Amygdala (tissue), 56 donors: ENCODE data around the gene IKZF2.

Experiments used
- DNase-seq, 56 donors: peaks; one replicate each; lab custom pipeline; 2025; lab: John Stamatoyannopoulos, UW

The IKZF2 gene

DNA sequence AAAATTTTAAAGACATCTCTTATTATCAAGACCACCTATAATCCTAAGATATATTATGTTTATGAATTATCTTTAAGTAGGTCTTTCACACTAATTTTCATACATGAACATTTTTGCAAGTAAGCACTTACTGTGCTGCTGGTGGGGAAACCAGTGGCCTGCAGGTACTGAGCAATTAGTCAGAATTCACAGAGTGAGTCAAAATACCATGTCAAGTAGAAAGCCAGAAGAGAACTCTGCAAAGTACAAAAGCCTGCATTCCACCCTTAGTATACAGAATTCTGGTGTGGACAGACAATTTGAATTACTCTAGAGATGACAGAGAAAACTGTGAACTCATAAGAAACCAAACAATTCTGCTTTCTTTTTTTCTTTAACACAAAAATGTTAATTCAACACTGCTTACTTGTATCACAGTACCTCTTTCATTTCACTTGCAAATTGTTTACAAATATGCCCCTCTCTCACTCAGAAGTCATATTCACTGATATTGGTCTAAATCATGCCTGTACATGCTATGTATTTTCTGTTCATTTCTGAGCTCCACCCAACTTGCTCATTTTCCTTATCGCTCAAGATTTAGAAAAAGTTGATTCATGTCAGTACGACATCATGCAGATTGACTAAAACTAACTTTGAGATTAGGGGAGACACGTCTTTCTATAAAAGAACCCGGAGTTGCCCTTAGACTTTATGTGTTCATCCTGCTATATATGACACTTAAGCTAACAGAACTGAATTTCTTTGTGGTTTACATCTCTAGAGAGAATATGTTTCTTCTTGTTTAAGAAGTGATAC, 182.9 kb downstream of the IKZF2 start:
- DNase-seq, result no peak

DNA sequence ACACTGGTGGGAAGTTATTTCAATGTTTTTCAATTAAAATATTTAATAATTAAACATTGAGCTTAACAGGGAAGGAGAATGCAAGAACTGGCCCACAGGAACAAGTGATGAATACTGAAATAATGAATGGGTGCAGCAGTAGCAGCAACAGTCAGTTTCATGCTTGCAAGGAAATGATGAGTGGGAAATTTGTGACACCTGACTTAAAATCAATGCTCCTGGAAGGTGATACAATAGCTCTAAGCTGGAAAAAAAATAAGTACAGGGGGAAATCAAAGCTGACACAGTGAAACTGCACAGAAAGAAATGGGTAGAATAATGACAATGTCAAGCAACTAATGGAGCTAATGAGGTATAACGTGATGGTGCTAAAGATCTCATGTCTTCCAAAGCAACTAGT, 184.5 kb downstream of the IKZF2 start:
- no peak for DNase-seq

DNA sequence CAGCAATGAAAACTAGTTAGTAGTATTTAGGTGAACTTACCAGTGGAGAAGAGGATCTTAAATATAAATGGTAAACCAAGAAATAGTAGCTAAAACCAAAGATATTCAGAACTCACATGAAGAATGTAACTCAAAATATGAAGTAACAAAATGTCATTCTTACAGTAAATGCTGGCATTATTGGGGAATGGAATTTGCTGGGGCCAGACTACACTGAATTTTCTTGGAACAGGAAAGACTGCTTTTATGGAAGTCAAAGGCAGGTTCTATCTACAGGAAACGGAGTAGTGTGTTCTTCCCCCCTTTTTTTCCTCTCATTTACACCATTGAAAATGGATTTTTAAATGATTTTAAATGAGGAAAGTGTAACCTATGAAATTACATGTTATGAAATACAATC, 188.7 kb downstream of the IKZF2 start:
- DNase-seq, result no peak

DNA sequence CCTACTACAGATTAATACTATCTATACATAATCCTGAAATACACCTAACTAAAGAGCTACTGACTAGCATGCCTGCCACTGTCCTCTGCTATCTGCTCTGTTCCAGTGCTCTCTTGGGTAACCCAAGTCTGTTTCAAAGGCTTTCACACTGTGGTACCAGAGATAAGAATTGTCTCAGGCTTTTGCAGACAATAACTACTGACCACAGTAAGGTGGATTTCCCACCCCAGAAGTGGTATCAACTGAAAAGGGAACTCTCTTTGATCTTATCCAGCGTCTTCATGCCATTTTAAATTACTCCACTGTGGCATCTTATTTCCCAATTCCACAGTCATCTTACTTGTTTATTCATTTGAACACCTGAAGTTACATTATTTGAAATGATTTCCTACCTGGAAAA, 190.2 kb downstream of the IKZF2 start:
- no peak for DNase-seq

DNA sequence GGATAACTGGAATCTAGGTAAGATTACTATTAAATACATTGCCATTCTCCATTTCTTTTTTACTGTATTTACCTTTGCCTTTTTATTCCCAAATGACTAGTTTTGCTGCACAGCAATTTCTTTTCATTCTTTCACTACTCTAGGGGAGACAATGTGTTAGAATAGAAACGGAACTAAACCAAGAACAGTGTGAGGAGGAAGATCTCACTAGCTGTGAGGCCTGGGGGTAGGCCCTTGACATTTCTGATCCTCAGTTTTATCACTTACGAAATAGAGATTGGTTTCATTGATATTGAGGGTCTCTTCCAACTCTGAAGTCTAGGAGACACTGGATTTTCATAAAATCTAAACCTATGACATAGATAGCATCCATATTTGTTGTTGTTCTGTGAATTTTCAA, 191.1 kb downstream of the IKZF2 start:
- no peak for DNase-seq

DNA sequence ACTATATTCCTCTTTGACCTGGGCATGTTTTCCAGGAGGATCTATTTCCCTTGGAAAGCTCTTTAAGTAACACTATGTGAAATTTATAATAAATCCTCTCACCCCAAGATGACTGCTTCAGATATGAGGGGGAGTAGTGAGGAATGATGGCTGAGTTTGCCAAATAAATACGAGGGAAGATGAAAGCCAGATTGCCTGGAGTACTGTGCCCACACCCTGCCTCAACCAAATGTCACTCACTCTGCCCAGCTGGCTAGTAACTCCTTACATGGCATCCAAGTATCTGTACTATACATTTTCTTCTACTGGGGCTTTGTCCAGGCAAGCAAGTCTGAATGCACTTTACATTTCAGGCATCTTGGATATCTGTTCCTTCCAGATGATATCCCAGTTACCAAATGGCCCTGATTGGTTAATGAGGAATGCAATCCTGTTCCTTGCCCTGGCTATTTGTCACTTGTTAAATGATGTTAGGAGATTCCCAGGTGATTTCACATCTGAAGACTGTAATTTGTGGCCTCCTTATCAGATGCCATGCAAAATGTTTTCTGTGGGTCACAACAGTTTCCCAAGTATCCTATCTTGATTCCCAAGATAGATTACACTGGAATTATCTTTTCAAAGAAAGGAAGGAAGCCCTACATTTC, 191.8 kb downstream of the IKZF2 start:
- peak in 10 of 56 donors; percentile 1 to 34 (median 8) for DNase-seq

DNA sequence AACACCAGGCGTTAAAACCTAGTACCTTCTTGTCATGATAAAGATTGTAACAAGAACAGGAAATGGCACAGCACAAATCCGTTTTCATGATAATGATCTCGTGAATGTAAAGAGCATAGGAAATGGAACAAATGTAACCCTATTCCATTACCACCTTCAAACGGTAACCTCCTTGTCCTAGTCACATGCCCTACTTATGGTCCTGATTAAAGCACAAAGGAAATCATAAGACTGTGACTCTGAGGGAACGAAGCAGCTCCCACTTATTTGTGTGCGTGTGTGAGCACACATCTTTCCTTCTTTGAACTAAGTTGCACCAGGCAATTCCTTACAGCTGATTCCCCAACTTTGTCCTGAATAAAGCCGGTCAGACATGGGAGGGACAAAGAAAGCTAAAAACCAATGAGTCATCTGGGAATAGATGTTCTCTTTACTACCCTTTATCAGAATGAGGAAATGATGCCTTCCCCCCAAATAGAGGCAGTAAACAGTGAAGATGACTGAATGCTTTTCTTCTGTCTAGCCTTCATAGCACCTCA, 192.6 kb downstream of the IKZF2 start:
- DNase-seq, result no peak

DNA sequence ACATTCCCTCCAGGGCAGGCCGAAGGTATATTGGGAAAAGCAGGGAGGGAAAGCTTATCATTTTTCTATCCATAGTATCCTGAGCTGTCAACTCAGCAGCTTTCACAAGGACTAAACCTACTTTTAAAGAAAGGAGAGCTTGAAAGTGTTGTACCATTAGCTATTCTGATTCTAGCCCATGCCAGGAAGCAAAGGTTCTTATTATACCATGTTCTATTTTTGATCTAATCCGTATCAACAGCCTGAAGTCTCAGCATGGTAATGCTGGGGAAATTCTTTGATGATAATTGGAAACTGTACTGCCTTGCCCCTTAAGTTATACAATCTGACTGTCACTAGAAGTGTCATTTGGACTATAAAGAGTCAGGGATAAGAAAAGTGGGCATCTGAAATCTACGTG, 193.3 kb downstream of the IKZF2 start:
- no peak for DNase-seq

DNA sequence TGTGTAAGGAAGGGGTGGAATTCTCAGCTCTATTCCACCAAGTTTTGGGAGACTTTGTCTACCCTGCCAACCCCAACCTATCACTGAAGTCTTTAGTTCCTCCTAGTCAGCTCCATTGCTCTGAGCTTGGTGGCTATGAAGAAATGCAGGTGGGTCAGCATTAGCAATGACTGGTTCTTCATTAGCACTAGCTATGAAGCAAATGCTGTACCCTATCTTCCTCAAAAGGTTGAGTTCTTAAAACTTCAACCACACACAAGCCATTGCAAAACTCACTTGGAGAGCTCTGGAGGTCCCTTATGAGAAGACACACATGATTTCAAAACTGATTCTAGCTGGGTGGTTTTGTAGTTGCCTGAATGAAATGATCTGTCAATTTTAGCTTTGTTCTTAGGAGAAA, 193.8 kb downstream of the IKZF2 start:
- DNase-seq, result no peak

DNA sequence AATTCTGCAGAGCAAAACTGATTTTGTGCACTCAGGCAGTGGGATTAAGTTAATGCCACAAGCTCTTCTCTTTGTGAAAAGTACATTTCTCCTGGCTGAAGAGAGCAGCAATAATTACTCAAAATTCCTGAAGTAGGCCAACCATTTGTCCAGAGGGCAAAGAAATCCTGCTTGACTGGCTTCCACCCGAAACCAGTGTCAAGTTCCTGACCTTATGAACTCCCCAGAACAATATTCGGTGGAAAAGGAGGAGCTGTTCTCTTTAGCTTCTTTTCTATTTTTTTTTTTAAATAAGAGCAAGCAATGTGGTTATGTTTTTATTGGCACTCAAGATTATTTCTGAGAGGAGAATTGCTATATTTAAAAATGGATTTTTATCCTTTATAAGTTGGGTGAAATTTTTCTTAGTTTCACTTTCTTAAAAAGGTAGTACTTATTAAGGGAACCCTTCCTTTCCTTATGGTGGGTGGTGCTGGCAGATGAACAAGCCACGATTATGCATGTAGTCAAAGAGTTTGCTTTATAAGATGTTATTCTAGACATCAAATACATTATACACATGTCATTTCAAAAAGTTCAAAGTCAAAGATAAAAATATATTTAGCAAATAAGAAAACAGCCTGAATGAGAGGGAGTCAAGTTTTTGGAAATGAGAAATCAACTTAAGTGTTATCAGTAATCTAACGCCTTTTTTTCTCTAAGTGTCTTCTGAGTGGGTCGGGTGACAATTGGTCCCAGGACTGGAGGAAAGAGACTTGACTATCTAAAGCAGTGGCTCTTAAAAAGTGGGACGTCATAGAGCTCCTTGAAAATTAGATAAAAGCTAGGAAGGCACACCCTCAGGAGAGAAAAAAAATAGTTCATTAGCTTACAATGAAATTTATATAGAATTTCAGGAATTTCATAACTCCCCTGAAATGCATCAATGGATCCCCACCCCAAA, 194.5 kb downstream of the IKZF2 start:
- DNase-seq, result no peak

DNA sequence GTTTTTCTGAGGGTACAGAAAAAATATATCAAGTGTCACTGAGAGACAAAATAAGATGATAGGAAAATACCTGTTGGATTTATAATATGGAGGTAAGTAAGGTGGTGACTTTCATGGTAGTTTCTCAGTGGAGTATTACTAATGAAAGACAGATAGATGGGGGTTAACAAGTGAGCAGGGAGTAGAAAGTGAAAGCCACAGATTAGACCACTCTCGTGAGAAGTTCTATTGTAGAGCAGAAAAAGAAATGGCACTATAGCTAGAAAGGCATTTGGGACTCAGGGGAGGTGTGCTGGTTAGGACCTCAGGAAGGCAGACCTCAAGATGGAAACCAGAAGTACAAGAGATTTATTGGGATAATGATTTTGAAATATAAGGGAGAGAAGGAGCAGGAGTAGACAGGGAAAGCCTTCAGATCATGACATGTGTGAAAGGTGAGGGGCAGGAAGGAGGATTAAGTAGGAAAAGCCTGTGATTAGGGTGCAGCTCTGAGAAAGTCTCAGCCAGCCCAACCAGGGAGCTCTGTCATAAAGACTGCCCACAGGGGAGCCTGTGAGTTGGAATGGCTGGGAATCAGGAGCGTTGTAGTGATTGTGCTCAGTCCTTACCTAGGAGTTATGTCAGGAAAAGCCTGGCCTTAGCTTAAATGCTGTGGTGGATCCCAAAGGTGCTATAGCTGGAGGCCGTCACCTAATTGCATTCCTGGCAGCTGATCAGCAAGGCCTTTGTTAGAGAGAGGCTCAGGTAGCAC, 198.1 kb downstream of the IKZF2 start:
- no peak for DNase-seq

DNA sequence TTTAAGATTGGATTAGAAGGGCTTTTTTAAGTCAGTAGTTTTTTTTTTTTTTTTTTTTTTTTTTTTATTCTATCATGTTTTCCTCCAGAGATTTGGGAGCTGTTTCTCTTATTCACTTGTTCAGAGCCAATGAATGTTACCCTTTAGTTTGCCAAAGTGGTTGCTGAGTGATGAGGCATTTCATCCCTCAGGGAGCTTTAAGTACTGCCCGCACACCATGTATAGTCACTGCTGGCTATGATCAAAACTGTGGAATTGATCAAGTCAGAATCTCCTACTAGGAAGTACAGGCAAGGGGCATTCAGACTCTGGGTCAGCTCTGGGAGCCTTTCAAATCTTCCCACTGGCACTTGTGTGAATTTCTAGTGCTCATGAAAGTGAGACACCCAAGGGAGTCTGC, 201.6 kb downstream of the IKZF2 start:
- DNase-seq, result no peak
